Measurements from ENCODE around the gene ACOT7.

The ACOT7 gene

DNA sequence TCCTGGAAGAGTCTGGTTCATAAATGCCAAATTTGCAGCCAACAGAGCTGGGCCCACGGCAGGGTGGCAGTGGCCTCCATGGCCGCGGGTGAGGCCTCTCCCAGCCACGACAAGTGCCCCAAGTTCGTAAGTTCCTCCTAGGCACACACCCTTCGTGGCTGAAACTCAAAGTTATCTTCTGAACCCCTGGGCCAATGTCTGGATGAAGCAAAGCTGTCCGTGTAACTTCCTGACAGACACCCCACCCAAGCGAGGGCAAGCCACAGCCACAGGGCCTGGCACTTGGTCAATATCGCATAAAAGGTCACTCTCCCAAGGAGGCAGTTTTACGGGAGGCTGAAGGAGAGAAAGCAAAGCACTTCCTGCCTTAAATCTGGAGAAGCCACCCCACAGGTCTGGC, 104.9 kb downstream of the ACOT7 start:
- no peak for DNase-seq (ENCODE audit: low read depth in 2 of 2)

DNA sequence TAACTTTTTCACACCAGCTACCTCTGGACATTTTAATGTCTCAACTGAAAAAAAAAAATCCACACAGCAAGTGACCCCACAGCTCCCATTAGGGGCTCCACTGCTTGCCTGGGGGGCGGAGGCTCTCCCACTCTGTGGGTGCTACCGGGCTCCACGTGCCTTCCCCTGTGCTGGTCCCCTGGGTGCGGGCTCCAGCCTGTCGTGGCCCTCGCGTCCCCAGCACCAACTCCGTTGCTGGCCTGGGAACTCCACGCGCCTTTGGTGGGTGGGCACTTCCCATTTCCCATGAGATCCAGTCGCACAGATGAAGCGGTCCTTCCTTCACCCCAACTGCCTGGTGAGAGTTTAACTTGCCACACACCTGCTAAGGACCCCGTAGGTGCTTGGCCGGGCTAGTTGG, 105.5 kb downstream of the ACOT7 start:
- DNase-seq (ENCODE audit: low read depth in 2 of 2): no peak

DNA sequence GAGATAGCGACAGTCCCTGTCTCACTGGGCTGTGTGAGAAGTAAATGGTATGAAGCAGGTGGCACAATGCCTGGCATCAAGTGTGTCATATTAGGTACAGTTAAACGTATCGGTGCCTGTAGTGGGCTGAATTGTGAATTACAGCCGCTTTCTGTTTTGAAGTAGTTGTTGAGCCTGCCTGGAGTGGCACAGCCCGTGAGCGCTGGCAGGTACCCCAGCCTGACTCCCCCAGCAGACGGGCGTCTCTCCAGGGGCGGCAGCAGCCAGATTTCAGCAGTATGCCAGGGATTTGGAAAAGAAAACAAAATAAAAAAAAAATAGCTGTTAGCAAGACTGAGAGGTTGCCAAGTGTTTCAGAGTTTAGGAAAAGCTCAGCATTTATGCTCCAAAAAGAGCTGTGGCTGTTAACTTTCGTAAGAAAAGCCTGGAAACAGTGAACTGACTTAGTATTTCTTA, 106.1 kb downstream of the ACOT7 start:
- DNase-seq (ENCODE audit: low read depth in 2 of 2): no peak

DNA sequence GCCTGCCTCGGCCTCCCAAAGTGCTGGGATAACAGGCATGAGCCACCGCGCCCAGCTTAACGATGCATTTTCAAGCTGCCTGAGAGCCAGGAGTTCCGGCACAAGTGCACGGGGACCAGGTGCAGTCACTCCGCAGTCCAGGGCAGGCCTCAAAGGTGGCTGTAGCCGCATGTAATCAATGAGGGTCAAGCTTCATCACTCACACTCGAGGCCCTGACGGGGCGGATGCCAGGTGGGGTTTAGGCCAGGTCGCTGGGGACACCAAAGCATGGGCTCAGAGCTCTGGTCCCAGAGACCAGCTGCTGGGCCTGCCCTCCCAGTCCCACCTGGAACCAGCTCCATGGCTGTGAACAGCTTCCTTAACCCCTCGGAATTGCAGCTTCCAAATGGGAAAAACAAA, 106.5 kb downstream of the ACOT7 start:
- DNase-seq (ENCODE audit: low read depth in 2 of 2): no peak

DNA sequence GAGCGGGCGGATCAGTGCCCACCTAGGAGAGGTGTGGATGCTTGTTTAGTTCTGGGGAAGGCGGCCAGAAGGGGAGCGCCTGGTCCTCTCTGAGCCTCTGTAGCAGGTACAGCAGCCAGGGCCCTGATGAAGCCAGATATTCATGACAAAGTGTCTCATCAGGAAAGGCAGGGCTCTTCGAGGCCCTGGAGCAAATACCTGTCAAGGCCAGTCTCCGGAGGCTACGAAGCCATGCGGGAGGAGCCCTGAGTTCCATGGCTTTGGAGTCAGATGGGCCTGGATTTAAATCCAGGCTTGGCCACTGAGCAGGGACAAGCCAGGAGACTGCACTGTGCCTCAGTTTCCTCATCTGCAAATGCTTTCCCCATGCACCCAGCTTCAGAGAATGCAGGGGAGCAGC, 107.3 kb downstream of the ACOT7 start:
- no peak for DNase-seq (ENCODE audit: low read depth in 2 of 2)

DNA sequence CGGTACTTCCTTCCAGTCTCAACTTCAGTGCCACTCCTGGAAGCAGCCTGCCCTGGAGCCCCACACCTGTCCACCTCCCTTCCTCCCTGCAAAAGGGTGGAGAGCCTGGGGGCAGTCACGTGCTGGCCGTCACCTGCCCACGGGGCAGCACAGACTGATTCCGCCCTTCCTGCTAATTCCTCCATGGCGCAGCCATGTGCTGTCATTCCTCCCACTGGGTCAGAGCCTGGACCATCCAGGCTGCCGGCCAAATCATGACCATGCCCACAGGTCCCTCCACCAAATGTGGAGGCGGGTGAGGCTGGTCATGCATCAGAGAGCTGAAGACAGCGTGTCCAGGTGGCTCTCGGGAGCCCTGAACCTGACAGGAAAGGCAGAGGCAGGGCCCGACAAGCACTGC, 108.2 kb downstream of the ACOT7 start:
- DNase-seq (ENCODE audit: low read depth in 2 of 2): no peak

DNA sequence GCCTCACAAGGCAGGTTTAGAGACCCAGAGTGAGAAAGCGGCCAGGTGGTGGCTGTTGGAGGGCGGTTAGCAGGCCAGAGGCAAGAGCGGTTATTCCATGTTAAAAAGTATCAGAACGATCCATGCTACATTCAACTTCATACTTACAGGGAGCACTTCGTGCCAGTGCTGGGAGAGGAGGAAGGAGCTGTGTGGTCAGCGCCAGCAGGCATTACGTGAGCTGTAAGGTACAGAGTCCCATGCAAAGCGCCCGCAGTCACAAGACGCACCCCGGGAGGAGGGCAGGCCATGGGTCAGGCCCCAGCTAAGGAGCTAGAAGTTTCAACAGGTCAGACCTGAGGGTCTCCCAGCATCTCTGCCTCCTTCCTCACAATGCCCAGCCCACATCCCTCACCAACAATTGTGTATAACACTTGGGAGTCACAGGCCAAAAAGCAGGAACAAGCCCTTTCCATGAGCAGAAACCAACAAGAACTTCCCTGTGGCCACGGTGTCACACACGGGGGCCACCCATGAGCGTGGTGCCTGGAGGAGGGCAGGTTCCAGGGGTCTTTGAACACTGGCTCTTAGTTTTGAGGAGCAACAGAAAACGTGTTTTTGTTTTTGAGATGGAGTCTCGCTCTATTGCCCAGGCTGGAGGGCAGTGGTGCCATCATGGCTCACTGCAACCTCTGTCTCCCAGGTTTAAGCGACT, 110.8 kb downstream of the ACOT7 start:
- DNase-seq (ENCODE audit: low read depth in 2 of 2): no peak

DNA sequence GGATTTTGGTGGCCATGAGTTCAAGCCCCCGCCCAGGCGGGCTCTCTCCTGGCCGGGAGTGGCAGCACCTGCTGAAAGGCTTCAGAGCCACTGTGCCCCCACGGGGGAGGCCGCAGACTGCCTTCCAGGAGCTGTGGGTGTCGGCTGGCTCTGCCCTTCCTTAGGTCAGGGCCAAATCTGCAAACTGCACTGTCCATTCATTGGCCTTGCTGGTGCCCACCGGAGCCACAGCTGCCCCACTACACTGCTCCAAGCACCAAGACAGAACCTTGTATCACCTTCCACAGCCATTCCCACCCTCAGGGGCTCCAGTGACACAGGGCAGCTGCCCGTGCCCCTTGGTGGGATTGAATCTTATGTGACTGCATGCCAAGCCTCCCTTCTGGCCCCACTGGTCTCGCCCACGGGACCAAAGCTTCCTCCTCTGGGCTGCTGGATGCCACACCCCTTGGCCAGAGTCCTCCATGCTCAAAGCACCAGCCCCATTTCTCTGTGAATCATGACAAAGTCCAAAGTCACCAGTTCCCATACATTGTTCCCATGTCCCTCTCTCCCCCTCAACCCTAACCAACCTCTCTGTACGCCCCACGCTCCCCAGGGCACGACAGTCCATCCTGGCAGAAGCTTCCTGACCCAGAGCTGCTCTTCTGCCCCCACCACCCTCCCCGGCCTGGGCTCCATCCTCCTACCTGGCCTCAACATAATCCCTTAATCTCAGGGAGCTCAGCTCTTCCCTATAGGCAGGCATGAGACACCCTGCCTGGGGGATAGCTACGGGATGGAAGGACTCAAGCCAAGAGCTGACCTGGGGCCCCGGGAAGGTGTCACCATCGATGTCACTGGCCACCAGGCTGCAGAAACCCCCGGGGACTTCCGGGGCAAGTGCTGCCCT, 111.8 kb downstream of the ACOT7 start:
- DNase-seq (ENCODE audit: low read depth in 2 of 2): no peak

DNA sequence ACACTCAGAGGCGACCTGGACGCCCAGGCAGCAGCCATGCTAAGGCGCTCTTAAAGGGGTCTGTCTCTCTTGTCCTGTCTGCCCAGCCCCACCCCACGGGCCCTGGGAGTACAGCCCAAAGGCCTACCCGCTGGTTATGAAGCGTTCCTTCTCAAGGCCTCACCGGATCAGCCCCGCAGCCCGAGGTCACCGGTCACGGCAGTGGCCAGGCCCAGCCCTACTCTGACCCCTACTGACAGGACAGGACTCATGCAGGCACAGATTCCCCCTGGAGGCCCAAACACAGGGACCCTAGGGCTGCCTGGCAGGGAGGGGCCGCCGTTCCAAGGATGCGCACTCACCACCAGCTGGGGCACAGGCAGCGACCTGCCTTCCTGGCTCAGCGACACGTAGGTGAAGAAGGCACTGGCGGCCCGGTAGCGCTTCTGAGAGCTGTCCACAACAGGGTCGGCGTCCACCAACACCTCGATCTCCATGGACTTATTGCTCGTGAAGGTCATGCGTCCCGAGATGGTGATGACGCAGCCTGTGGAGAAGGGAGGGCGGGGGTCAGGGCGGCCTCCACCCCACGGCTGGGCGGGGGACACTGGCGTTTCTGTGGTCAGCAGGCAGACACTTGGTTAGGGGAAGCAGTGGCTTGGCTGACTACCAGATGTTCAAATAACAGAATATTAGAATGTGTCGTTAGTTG, 112.7 kb downstream of the ACOT7 start:
- no peak for DNase-seq (ENCODE audit: low read depth in 2 of 2)

DNA sequence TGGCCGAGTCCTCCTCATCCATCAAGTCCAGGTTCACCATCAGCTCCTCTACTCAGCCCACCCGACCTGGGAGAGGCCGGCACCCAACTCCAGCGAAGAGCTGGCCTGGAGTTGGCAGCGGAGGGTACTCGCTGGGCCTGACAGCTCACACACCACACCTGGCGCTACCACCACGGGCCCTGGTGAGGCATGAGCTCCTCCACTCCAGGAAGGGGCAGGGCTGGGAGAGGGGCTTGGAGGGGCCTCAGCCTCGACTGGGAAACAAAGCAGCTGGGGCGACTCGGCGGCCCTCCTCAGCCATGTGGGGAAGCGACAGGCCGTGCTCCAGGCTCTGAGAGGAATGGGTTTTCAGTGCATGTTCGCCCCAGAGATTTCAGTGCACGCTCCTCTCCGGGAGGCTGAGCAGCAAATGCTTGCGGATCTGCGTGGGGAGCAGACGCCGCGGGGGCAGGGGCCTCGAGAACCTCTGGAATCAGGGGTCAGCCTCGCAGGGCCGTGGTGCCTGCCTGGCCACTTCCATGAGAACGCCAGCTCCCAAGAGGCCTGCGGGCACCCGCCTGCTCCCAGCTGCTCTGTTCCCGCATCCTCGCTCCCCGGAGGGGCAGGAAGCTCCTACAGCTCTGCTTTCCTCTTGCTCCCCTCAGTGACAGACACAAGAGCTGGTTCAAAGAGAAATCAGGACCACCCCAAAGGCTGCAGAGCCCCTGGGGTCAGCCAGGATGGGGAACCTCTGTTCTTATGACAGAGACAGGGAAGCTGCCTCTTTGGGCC, 113.8 kb downstream of the ACOT7 start:
- no peak for DNase-seq (ENCODE audit: low read depth in 2 of 2)

DNA sequence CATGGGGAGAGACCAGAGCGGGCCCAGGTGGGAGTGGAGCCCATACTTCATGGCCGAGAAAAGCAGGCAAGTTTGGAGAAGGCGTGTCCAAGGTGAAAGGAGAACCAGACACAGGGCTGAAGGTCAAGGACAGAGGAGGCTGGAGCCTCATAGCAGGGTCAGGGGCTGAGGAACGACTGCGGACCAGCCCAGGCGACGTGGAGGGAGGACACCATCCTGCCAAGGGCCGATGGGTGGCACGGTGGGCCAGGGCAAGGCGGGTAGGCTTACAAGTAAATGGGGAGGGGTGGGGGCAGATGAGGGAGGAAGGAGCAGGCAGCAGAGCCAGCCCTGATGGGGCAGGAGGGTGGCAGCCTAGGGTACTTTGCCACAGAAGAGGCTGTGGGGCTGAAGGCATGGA, 114.5 kb downstream of the ACOT7 start:
- no peak for DNase-seq (ENCODE audit: low read depth in 2 of 2)

DNA sequence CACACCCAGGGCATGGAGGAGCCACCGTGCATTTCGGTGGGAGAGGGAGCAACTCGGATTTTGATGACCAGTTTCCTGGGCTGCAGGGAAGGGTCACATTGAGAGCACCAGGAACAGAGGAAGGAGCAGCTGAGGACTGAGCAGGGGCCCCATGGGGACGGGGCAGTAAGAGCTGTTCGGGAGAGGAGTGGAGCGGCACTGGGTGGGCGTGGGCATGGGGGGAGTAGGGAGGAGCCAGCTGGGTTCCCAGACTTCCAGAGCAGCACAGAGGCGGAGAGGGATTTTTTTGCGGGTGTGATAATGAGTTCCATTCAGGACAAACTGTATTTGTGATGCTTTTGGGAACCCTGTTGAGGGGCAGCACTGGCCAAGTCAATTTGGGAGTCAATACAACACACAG, 115.3 kb downstream of the ACOT7 start:
- no peak for DNase-seq (ENCODE audit: low read depth in 2 of 2)

DNA sequence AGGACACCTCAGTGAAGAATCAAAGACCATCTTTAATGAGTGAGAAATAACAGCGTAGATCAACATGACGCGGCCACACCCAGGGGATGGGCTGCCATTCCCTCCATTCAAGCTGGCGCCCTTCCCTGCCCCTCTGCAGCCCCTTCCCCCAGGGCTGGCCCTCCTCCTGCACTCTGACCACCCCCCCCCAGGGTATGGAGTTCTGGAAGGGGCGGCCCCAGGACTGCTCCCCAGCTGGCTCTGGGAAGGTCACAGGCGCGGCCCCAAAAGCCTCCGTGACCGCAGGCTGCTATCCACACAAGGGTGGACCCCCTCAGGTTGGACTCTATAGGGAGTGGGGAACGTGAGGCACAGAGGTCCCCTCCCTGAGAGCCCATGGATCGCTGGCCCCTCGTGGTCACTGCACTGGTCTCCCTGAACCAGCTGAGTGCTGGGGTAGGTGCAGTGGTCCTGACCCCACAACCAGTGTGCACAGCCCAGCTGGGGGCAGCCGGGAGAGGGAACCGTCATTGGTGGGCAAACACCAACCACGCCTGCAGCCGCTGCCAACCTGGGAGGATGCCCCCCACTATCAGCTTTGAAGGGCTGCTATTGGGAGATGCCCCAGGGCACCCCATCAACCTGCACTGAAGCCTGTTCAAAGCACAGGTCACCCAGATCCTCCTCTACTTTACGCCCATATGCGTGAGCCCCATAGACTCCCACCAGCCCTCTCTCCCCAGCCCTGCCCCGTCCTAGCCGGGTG, 116.6 kb downstream of the ACOT7 start:
- DNase-seq (ENCODE audit: low read depth in 2 of 2): no peak

DNA sequence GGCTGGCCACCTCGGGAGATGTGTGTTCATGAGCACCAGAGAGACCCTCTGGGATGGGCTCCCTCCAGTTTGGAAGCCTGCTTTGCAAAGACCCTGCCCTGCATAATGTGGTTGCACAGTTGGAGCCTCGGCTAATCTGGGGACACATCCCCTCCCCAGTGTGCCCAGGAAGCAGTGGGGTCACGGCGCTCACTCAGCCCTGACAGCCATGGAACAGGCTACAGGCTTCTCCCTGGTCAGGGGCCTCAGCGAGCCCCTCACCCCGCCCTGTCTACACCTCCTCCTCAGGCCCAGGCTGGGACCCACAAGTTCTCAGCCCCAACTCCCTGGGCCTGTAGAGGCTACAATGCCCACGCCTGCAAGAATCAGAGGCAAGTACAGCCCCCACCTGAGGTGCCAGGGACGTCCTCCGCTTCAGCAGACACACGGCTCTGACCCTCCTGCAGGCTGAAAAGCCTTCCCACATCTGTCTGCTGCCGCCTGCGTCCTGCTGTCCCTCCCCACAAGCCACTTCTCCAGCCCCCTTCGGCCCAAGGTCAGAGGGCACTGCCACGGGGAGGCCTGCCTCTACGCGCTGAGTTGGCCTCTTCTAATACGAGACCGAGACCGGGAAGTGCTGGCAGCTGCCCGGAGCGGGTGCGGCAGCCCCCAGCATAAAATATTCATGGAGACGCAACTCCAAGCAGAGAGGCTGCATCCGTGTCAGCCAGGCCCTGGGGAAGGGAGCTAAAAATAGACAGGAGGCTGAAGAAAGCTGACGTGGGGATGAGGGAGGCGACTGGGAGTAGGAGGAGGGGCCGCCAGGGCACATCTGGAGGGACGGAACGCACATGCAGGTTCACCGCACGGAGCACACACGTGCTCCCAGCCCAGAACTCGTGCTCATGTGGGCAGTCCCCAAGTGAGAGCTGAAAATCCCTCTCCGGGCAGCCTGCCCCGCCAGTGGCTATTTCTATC, 117.5 kb downstream of the ACOT7 start:
- DNase-seq (ENCODE audit: low read depth in 2 of 2): no peak

DNA sequence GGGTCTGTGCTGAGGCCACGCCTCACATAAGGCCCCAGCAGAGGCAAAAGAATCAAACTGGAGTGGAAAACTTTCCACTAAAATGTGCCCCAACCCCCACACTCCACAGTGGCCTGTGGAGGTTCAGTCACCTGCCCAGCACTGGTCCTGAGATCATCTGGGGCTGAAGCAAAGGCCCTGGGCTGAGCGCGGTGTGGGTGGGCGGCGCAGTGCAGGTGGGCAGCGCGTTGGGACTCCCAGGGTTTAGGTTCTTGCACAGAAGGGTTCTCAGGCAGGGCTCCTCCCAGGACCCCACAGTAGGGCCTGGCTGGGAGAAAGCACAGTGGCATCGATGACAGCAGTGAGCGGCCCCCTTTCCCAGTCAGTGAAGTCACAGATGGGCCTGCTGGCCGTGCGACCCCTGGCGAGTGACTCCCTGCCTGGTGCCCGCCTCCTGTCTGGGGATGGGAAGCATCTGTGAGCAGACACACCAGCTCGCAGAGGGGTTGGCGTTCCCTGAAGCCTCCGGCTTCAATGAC, 118.9 kb downstream of the ACOT7 start:
- DNase-seq (ENCODE audit: low read depth in 2 of 2): no peak

DNA sequence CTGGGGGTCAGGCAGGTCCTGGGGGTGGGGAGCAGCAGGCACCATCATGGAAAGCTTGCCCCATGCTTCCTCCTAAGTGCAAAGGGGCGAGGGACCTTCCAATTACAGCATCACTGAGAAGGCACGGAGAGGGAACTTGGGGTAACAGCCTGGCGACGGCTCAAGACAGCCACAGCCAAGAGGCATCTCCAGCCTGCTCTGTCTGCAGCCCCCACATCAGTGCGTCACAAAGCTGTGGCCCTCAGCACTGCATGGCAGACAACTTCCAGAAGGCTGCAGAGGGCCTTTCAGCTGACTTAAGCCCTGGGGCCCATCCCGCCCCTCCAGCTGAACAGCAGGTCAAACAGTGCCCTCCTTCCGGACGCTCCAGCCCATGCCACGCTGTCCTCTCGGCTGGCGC, 119.5 kb downstream of the ACOT7 start:
- DNase-seq (ENCODE audit: low read depth in 2 of 2): no peak

DNA sequence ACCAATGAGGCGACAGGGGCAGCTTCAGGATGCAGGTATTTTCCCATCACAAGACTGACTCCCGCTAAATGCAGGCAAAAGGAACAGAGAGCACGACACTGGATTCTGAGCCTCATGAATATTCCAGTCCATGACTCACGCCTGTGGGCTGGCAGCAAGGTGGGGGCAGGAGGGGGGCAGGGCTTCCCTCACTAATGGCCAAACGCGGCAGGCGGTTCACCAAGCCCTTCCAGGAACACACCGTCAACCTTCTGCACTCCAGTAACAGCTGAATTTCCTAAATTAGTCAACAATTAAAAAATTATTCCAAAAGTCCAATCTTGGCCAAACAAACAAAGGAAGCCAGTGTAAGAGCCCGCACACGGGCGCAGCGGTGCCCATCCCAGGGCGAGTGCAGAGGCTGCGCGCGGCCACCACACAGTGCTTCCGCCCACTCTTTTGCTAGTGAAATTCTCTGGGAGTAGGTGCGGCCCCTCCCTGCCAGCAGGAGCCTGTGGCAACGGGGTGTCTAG, 120.1 kb downstream of the ACOT7 start:
- no peak for DNase-seq (ENCODE audit: low read depth in 2 of 2)

DNA sequence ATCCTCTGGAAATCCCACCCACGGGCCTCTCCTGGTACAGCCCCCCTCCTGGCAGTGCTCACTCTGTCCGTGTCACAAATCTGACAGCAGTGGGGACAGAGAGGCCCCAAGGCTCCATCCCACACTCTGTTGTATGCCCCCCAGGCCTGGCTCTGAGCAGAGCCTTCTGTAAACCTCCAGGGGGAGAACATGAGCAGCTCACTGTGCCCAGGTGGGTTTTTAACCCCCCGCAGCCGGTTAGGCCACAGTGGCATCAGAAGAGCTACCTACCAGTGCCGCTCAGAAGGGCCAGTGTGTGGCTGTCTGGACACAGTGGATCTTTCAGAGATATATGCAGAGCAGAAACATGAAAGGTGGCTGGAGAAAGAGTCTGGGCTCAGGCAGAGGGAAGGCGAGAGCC, 120.7 kb downstream of the ACOT7 start:
- no peak for DNase-seq (ENCODE audit: low read depth in 2 of 2)

DNA sequence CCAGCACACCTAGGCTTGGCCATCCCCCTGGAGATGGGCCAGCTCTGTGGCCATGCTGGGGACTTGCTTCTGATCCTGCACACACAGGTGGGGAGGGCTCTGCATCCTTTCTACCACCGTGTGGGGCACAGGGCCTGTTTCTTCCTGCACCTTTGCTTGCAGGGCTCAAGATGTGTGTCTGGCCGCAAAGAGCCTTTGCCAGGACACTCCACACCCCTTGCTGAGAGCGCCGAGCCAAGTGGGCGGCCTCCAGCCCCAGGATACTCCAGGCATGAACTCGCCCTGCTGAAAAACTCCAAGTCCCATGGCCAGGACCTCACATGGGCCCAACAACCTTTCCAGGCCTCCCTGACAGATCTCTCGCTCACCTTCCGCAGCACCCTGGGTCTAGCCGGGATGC, 121.1 kb downstream of the ACOT7 start:
- no peak for DNase-seq (ENCODE audit: low read depth in 2 of 2)

DNA sequence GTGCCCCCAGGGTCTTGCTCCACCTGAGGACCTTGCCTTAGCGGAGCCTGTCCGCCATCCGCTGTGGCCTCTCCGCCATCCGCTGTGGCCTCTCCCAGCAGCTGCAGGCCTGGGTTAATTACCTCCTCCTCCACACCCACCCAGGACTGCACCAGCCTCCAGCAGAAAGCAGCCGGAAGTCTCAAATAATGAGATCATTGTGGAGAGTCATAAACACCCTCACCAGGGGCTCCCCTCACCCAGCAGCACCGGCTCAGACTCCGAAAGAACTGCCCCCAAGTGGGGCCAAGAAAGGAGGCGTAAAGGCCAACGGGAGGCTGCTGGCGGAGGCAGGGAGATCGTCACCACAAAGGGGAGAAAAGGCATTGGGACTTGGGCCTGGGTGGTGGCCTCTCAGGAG, 122.0 kb downstream of the ACOT7 start:
- no peak for DNase-seq (ENCODE audit: low read depth in 2 of 2)
